ENCODE results near the gene SNRNP27.
"Not testable (repeated sequence)": the region's sequence is repeated elsewhere in the genome, so short reads cannot be mapped to it uniquely, and the experiment has no call there.

The SNRNP27 gene

DNA sequence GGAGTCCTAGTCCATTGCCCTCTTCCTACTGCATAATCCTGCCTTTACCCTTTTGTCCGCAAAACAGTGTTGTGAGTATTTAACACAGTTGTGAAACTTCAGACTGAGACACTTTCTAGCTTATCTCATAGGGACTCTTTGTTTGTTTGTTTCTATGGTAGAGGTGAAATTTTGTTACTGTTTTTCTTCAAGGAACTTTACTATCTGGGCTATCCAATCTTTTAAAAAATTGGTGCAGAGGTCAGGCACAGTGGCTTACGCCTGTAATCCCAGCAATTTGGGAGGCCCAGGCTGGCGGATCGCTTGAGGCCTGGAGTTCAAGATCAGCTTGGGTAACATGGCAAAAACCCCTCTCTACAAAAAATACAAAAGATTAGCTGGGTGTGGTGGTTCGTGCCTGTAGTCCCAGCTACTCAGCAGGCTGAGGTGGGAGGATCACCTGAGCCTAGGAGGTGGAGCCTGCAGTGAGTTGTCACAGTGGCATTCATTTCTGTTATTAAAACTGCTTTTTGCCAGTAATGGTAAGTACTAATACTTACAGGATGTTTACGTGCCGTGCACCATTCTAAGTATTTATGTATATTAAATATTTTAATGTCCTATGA, 45.5 kb upstream of the SNRNP27 start:
- Mint-ChIP-seq H3K9me3 (no peaks in the 10 kb centered on the region), H3K4me1 (no peaks in the 10 kb centered on the region), H3K36me3 (ENCODE audit: low read depth) (peaks cover 42% of the 10 kb centered on the region), H3K4me3 (no peak overlapping the region), H3K27ac (peak overlapping the region; percentile 61), H3K27me3 (ENCODE audit: low read depth, poor library complexity) (no peaks in the 10 kb centered on the region)
- TF ChIP-seq CTCF (IDR thresholded peaks at IDR 0.05): no peak
- no peak for DNase-seq

- no peak for TF ChIP-seq CTCF (IDR thresholded peaks at IDR 0.05)
- Mint-ChIP-seq H3K36me3 (ENCODE audit: low read depth) (peaks cover 9% of the 10 kb centered on the region), H3K9me3 (no peaks in the 10 kb centered on the region), H3K4me3 (no peak overlapping the region), H3K27me3 (ENCODE audit: low read depth, poor library complexity) (no peaks in the 10 kb centered on the region), H3K4me1 (no peaks in the 10 kb centered on the region), H3K27ac (no peak overlapping the region)
- no peak for DNase-seq
These were observed 35.5 kb upstream of the SNRNP27 start for GRCh38 chr2:69858261-69858660.

GRCh38 chr2:69863298-69863697, 30.5 kb upstream of the SNRNP27 start:
- no peak overlapping the region for H3K27ac Mint-ChIP-seq
- no peak for DNase-seq
- H3K36me3 Mint-ChIP-seq (ENCODE audit: low read depth): peaks cover 33% of the 10 kb centered on the region
- no peaks in the 10 kb centered on the region for H3K27me3 Mint-ChIP-seq (ENCODE audit: low read depth, poor library complexity)
- no peak overlapping the region for H3K4me3 Mint-ChIP-seq
- H3K9me3 Mint-ChIP-seq: no peaks in the 10 kb centered on the region
- no peak for TF ChIP-seq CTCF (IDR thresholded peaks at IDR 0.05)
- H3K4me1 Mint-ChIP-seq: no peaks in the 10 kb centered on the region

DNA sequence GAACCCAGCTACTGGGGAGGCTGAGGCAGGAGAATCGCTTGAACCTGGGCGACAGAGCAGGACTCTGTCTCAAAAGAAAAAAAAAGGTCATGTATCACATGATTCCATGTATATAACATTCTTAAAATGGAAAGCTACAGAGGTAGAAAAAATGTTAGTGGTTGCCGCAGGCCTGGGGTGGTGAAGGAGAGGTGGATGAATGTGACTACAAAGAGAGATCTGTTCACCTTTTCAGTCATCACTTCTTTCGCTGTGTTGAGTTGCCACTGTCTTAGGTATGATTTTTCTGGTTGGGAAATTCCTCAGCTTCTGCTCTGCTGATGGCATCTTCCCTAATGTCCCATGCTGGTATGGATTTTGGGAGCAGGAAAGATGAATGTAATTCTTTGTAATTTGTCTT, 5.3 kb upstream of the SNRNP27 start:
- peaks cover 4% of the 10 kb centered on the region for H3K36me3 Mint-ChIP-seq (ENCODE audit: low read depth)
- H3K9me3 Mint-ChIP-seq: peaks cover 12% of the 10 kb centered on the region
- no peak for DNase-seq
- peaks cover 29% of the 10 kb centered on the region for H3K27me3 Mint-ChIP-seq (ENCODE audit: low read depth, poor library complexity)
- no peak overlapping the region for H3K4me3 Mint-ChIP-seq
- H3K27ac Mint-ChIP-seq: no peak overlapping the region
- H3K4me1 Mint-ChIP-seq: peaks cover 6% of the 10 kb centered on the region
- no peak for TF ChIP-seq CTCF (IDR thresholded peaks at IDR 0.05)

- Mint-ChIP-seq H3K4me1 (peaks cover 15% of the 10 kb centered on the region), H3K4me3 (no peak overlapping the region), H3K27ac (no peak overlapping the region), H3K9me3 (peaks cover 12% of the 10 kb centered on the region), H3K27me3 (ENCODE audit: low read depth, poor library complexity) (peaks cover 29% of the 10 kb centered on the region), H3K36me3 (ENCODE audit: low read depth) (peaks cover 8% of the 10 kb centered on the region)
- DNase-seq: no peak
- TF ChIP-seq CTCF (IDR thresholded peaks at IDR 0.05): no peak
These were observed 4.5 kb upstream of the SNRNP27 start for GRCh38 chr2:69889302-69889701.

DNA sequence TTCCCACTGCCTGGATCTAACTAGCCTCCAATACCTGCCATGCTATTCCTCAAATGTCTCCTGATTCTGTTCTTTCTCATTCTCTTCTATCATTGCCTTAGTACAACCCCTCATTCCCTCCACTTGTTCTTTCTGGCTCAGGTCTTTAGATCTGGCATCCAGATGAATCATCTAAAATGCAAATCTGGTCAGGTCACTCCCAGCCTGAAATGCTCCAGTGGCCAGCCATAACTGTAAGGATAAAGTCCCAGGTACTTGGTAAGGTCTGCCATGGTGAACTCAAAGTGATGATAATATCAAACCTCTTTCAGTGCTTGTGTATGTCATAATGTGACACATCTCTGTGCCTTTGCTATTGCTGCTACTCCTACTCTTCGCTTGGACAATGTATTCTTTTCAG, 2.9 kb upstream of the SNRNP27 start:
- Mint-ChIP-seq H3K4me1 (peaks cover 29% of the 10 kb centered on the region), H3K27me3 (ENCODE audit: low read depth, poor library complexity) (peaks cover 29% of the 10 kb centered on the region), H3K36me3 (ENCODE audit: low read depth) (peaks cover 13% of the 10 kb centered on the region), H3K27ac (no peak overlapping the region), H3K4me3 (no peak overlapping the region), H3K9me3 (peaks cover 12% of the 10 kb centered on the region)
- DNase-seq: no peak
- TF ChIP-seq CTCF (IDR thresholded peaks at IDR 0.05): no peak

DNA sequence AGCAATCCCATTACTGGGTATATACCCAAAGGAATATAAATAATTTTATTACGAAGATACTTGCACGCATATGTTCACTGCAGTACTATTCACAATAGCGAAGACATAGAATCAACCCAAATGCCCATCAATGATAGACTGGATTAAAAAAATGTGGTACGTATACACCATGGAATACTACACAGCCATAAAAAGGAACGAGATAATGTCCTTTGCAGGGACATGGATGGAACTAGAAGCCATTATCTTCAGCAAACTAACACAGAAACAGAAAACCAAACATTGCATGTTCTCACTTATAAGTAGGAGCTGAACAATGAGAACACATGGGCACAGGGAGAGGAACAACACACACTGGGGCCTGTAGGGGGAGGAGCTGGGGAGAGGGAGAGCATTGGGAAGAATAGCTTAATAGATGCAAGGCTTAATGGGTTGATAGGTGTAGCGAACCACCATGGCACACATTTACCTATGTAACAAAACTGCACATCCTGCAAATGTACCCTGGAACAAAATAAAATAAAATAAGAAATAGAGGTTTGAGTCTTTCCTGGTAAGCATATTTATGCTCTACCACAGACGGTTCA, 825 bp upstream of the SNRNP27 start:
- not testable (repeated sequence) for DNase-seq
- H3K4me1 Mint-ChIP-seq: peaks cover 29% of the 10 kb centered on the region
- peak overlapping the region; percentile 100 for H3K4me3 Mint-ChIP-seq
- H3K9me3 Mint-ChIP-seq: peaks cover 12% of the 10 kb centered on the region
- peaks cover 27% of the 10 kb centered on the region for H3K36me3 Mint-ChIP-seq (ENCODE audit: low read depth)
- peaks cover 21% of the 10 kb centered on the region for H3K27me3 Mint-ChIP-seq (ENCODE audit: low read depth, poor library complexity)
- H3K27ac Mint-ChIP-seq: peak overlapping the region; percentile 99

DNA sequence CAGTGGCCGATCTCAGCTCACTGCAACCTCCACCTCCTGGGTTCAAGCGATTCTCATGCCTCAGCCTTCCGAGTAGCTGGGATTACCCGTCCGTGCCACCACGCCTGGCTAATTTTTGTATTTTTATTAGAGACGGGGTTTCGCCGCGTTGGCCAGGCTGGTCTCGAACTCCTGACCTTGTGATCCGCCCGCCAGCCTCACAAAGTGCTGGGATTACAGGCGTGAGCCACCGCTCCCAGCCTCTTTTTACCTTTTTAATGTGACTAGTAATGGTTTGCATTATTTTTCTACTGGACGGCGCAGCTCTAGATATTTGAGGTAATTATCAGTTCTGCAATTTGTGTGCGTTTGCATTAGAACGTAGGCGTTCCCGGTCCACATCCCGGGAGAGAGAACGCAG, 981 bp downstream of the SNRNP27 start:
- Mint-ChIP-seq H3K27me3 (ENCODE audit: low read depth, poor library complexity) (peaks cover 11% of the 10 kb centered on the region), H3K27ac (peak overlapping the region; percentile 37), H3K4me3 (peak overlapping the region; percentile 100), H3K36me3 (ENCODE audit: low read depth) (peaks cover 44% of the 10 kb centered on the region), H3K4me1 (peaks cover 29% of the 10 kb centered on the region)
- peak; percentile 13 for DNase-seq
- not testable (repeated sequence) for H3K9me3 Mint-ChIP-seq

Measured in nephron progenitor cell (in vitro differentiated cells).